ENCODE measurements around the gene RPS6KB2.

RPS6KB2 gene

DNA sequence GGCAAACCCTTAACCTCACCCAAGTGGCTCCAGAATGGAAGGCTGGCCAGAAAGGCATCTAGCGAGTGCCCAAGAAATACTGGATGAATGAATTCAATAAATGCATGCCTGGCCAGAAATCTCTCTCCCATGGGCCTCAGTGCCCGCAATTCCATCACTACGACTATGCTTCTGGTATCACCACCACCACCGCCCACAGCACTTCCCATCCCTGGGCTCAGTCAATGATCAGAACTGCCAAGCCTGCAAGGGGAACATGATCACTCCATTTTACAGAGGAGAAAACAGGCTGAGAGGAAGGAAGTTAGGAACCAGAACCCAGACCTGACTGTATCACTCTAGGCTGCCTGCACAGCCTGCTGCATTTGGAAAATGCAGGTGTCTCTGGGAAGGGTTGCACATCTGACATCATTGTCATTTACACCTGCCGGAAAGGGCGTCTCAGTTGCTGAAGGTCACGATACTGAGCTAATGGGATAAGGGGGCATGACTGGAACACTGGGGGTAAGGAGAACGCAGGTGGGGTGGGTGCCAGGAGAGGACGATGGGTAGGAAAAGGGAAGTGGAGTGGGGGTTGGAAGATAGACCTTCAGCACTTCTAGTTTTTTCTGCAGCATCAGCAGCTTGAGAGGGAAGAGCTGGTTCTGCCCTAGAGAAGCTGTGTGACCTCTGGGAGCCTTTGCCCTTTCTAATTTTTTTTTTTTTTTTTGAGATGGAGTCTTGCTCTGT is 21.0 kb downstream of the RPS6KB2 start:
- TF ChIP-seq TAF1 (IDR thresholded peaks at IDR 0.05; ENCODE audit: low read depth) (no peak), EGR1 (IDR thresholded peaks at IDR 0.05) (no peak), TEAD4 (IDR thresholded peaks at IDR 0.05) (no peak), CEBPB (IDR thresholded peaks at IDR 0.05) (no peak), EP300 (IDR thresholded peaks at IDR 0.05; ENCODE audit: borderline replicate concordance) (no peak), RAD21 (IDR thresholded peaks at IDR 0.05; ENCODE audit: low read depth) (no peak), FOXM1 (IDR thresholded peaks at IDR 0.05; ENCODE audit: borderline replicate concordance, low read depth) (no peak), TCF12 (IDR thresholded peaks at IDR 0.05; ENCODE audit: low read depth) (no peak), NFIC (IDR thresholded peaks at IDR 0.05) (no peak), CREB1 (IDR thresholded peaks at IDR 0.05; ENCODE audit: low read depth) (no peak)
- TF ChIP-seq, protein P1, sequence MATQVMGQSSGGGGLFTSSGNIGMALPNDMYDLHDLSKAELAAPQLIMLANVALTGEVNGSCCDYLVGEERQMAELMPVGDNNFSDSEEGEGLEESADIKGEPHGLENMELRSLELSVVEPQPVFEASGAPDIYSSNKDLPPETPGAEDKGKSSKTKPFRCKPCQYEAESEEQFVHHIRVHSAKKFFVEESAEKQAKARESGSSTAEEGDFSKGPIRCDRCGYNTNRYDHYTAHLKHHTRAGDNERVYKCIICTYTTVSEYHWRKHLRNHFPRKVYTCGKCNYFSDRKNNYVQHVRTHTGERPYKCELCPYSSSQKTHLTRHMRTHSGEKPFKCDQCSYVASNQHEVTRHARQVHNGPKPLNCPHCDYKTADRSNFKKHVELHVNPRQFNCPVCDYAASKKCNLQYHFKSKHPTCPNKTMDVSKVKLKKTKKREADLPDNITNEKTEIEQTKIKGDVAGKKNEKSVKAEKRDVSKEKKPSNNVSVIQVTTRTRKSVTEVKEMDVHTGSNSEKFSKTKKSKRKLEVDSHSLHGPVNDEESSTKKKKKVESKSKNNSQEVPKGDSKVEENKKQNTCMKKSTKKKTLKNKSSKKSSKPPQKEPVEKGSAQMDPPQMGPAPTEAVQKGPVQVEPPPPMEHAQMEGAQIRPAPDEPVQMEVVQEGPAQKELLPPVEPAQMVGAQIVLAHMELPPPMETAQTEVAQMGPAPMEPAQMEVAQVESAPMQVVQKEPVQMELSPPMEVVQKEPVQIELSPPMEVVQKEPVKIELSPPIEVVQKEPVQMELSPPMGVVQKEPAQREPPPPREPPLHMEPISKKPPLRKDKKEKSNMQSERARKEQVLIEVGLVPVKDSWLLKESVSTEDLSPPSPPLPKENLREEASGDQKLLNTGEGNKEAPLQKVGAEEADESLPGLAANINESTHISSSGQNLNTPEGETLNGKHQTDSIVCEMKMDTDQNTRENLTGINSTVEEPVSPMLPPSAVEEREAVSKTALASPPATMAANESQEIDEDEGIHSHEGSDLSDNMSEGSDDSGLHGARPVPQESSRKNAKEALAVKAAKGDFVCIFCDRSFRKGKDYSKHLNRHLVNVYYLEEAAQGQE (IDR thresholded peaks at IDR 0.05; ENCODE audit: low read depth): no peak

DNA sequence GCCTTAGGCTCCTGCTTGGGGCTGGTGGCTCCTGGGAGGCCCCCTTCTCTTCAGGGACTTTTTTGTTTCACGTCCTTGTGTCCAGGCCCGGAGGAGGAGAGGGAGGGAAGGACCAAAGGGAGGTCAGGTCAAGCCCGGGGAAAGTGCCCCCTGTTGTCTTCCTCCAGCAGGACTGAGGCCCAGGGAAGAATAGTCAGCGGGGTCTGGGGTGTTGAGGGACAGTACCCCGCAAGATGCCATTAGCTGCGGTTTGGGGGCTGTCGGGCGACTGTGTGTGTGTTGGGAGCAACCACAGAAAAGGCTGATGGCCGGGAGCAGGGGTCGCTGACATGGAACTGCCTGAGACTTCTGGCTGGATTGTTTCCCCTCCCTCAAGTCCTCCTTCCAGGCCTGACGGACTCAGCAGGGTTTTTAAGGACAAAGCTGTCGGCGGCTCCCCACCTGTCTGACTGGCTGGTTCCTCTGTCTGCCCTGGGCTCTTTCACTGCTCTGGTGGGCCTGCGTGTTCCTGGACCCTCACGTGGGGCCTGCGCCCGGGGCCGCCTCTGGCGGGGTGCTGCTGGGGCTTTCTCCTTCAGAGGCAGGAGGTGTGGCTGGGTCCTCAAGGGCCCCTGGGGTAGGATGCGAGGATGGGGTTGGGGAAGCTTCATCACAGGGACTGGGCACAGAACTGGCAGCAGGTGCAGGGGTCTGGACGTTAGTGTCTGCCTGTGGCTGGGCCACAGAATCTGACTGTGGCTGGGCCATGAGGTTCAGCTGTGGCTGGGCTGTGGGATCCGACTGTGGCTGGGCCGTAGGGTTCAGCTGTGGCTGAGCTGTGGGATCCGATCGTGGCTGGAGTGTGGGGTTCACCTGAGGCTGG is 22.7 kb downstream of the RPS6KB2 start:
- TF ChIP-seq TEAD4 (IDR thresholded peaks at IDR 0.05): no peak
- TF ChIP-seq, protein P1 (IDR thresholded peaks at IDR 0.05; ENCODE audit: low read depth): no peak
- TF ChIP-seq CEBPB (IDR thresholded peaks at IDR 0.05): no peak
- TF ChIP-seq TCF12 (IDR thresholded peaks at IDR 0.05; ENCODE audit: low read depth): no peak
- no peak for TF ChIP-seq EGR1 (IDR thresholded peaks at IDR 0.05)
- no peak for TF ChIP-seq TAF1 (IDR thresholded peaks at IDR 0.05; ENCODE audit: low read depth)
- TF ChIP-seq YY1 (IDR thresholded peaks at IDR 0.05; ENCODE audit: low read depth): no peak
- TF ChIP-seq, protein P2, sequence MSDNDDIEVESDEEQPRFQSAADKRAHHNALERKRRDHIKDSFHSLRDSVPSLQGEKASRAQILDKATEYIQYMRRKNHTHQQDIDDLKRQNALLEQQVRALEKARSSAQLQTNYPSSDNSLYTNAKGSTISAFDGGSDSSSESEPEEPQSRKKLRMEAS (IDR thresholded peaks at IDR 0.05): no peak
- TF ChIP-seq EP300 (IDR thresholded peaks at IDR 0.05; ENCODE audit: borderline replicate concordance): no peak
- TF ChIP-seq RAD21 (IDR thresholded peaks at IDR 0.05; ENCODE audit: low read depth): no peak
- TF ChIP-seq CREB1 (IDR thresholded peaks at IDR 0.05; ENCODE audit: low read depth): no peak
- TF ChIP-seq, protein P3, sequence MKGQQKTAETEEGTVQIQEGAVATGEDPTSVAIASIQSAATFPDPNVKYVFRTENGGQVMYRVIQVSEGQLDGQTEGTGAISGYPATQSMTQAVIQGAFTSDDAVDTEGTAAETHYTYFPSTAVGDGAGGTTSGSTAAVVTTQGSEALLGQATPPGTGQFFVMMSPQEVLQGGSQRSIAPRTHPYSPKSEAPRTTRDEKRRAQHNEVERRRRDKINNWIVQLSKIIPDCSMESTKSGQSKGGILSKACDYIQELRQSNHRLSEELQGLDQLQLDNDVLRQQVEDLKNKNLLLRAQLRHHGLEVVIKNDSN (IDR thresholded peaks at IDR 0.05): no peak
- no peak for TF ChIP-seq ZBTB7A (IDR thresholded peaks at IDR 0.05; ENCODE audit: low read depth)
- no peak for TF ChIP-seq FOXM1 (IDR thresholded peaks at IDR 0.05; ENCODE audit: borderline replicate concordance, low read depth)
- no peak for TF ChIP-seq NFIC (IDR thresholded peaks at IDR 0.05)

DNA sequence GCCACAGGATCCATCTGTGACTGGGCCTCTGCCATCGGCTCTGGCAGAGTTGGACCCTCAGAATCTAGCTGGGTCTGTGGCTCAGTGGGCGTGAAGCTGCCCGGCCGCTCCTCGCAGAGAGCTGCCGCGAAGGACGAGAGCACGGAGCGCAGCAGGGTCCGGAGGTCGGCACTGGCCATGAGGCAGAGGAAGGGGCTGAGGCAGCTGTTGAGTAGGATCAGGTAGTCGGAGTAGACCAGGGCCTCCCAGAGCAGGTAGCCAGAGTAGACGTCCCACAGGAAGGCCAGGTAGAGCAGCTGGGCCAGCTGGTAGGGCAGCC is 23.3 kb downstream of the RPS6KB2 start:
- TF ChIP-seq CREB1 (IDR thresholded peaks at IDR 0.05; ENCODE audit: low read depth) (no peak), NFIC (IDR thresholded peaks at IDR 0.05) (no peak), RAD21 (IDR thresholded peaks at IDR 0.05; ENCODE audit: low read depth) (no peak), EP300 (IDR thresholded peaks at IDR 0.05; ENCODE audit: borderline replicate concordance) (no peak), EGR1 (IDR thresholded peaks at IDR 0.05) (no peak), FOXM1 (IDR thresholded peaks at IDR 0.05; ENCODE audit: borderline replicate concordance, low read depth) (no peak), TCF12 (IDR thresholded peaks at IDR 0.05; ENCODE audit: low read depth) (no peak), ZBTB7A (IDR thresholded peaks at IDR 0.05; ENCODE audit: low read depth) (no peak), TAF1 (IDR thresholded peaks at IDR 0.05; ENCODE audit: low read depth) (no peak), TEAD4 (IDR thresholded peaks at IDR 0.05) (no peak), CEBPB (IDR thresholded peaks at IDR 0.05) (no peak), YY1 (IDR thresholded peaks at IDR 0.05; ENCODE audit: low read depth) (no peak)
- TF ChIP-seq, protein P3 (IDR thresholded peaks at IDR 0.05): no peak
- TF ChIP-seq, protein P2 (IDR thresholded peaks at IDR 0.05): no peak
- TF ChIP-seq, protein P1 (IDR thresholded peaks at IDR 0.05; ENCODE audit: low read depth): no peak

All from Ishikawa (cell line).